Measurements from ENCODE around the gene CRISPLD2.

CRISPLD2 gene

GRCh38 chr16:84819644-84820304 lies at the start of gene CRISPLD2:
Gene CRISPLD2, plus strand, starts transcription at chr16:84819985. Its CDS starts 18,511 bp downstream, at chr16:84838496.
- peak; percentile 95 for DNase-seq

- no peak for DNase-seq
Observed at GRCh38 chr16:84773312-84773711, 46.5 kb upstream of the CRISPLD2 start.

GRCh38 chr16:84774810-84775209 lies 45.0 kb upstream of the CRISPLD2 start:
- DNase-seq = no peak

- DNase-seq = no peak
Observed at GRCh38 chr16:84775262-84775810, 44.4 kb upstream of the CRISPLD2 start.

GRCh38 chr16:84777435-84777834 lies 42.4 kb upstream of the CRISPLD2 start:
- no peak for DNase-seq

- no peak for DNase-seq
Observed at GRCh38 chr16:84778720-84779119, 41.1 kb upstream of the CRISPLD2 start.

GRCh38 chr16:84780063-84780462 lies 39.7 kb upstream of the CRISPLD2 start:
- no peak for DNase-seq

- no peak for DNase-seq
Observed at GRCh38 chr16:84780544-84781376, 39.0 kb upstream of the CRISPLD2 start.

GRCh38 chr16:84782846-84783245 lies 36.9 kb upstream of the CRISPLD2 start:
- no peak for DNase-seq

GRCh38 chr16:84785843-84786581 lies 33.8 kb upstream of the CRISPLD2 start:
- DNase-seq = peak; percentile 92

- DNase-seq = peak; percentile 70
Observed at GRCh38 chr16:84786605-84787262, 33.1 kb upstream of the CRISPLD2 start.

- no peak for DNase-seq
Observed at GRCh38 chr16:84787263-84787622, 32.5 kb upstream of the CRISPLD2 start.

GRCh38 chr16:84788920-84789391 lies 30.8 kb upstream of the CRISPLD2 start:
- no peak for DNase-seq

GRCh38 chr16:84789431-84789830 lies 30.4 kb upstream of the CRISPLD2 start:
- no peak for DNase-seq

GRCh38 chr16:84790301-84790700 lies 29.5 kb upstream of the CRISPLD2 start:
- no peak for DNase-seq

GRCh38 chr16:84791088-84791487 lies 28.7 kb upstream of the CRISPLD2 start:
- DNase-seq = no peak

GRCh38 chr16:84791501-84791900 lies 28.3 kb upstream of the CRISPLD2 start:
- no peak for DNase-seq

- no peak for DNase-seq
Observed at GRCh38 chr16:84794186-84794585, 25.6 kb upstream of the CRISPLD2 start.

GRCh38 chr16:84794626-84795025 lies 25.2 kb upstream of the CRISPLD2 start:
- DNase-seq = no peak

GRCh38 chr16:84795329-84796053 lies 24.3 kb upstream of the CRISPLD2 start:
- no peak for DNase-seq

GRCh38 chr16:84800158-84800978 lies 19.4 kb upstream of the CRISPLD2 start:
- no peak for DNase-seq
